PC-9 (cell line): Measurements from ENCODE around the gene SSR1. TPM values are rescaled to one million over a fixed set of nuclear protein-coding genes. Genes with fewer than 3 reads are reported as not detected.
"Not testable (repeated sequence)": the region's sequence is repeated elsewhere in the genome, so short reads cannot be mapped to it uniquely, and the experiment has no call there.

Experiments used
- Bru-seq: library from RNA; stranded (reverse); fragments of 400-500 nt; gene quantifications from one replicate; lab custom pipeline; 2021; lab: Mats Ljungman, UMichigan
- BruChase-seq, 2 experiments: library from RNA; stranded (reverse); fragments of 400-500 nt; gene quantifications; one replicate each; lab custom pipeline; 2021; lab: Mats Ljungman, UMichigan
- BruUV-seq: library from RNA; stranded (reverse); fragments of 400-500 nt; replicated peaks from 2 replicates; lab custom pipeline; 2021; lab: Mats Ljungman, UMichigan
- CTCF ChIA-PET: fragments of 300-600 bp; sonication (Branson Sonifier 250); formaldehyde crosslinking; loops from one replicate; lab custom pipeline; 2022; ENCODE audit warnings: antibody characterized with exemption; lab: Charles Lee
- POLR2A ChIA-PET: fragments of 300-600 bp; sonication (Branson Sonifier 250); formaldehyde crosslinking; loops from one replicate; lab custom pipeline; 2022; ENCODE audit warnings: antibody characterized with exemption; ENCODE audit not compliant: unreplicated experiment; lab: Charles Lee
- DNase-seq, 2 experiments: peaks; one replicate each; pipeline versions ENCODE4 v3.0.0 to v3.0.0-alpha.2; 2015 to 2022; ENCODE audit warnings: mixed read lengths in 1 of 2
- H2AFZ ChIP-seq: fragments of 200-600 bp; sonication (generic); 2 replicates; pipeline ENCODE4 v1.8.1; 2017; ENCODE audit warnings: antibody characterized with exemption
- H3F3A ChIP-seq: fragments of 200-600 bp; sonication (generic); 2 replicates; pipeline ENCODE4 v1.8.1; 2017; ENCODE audit warnings: antibody characterized with exemption, mild to moderate bottlenecking, low read depth; ENCODE audit not compliant: insufficient read depth
- H3K27ac ChIP-seq: fragments of 200-600 bp; sonication (generic); 2 replicates; pipeline ENCODE4 v1.6.1; 2016; ENCODE audit warnings: mixed run types
- H3K27me3 ChIP-seq: fragments of 200-600 bp; sonication (generic); 2 replicates; pipeline ENCODE4 v1.6.1; 2016; ENCODE audit warnings: low read depth, mixed run types; ENCODE audit not compliant: insufficient read depth
- H3K36me3 ChIP-seq: fragments of 200-600 bp; sonication (generic); 2 replicates; pipeline ENCODE4 v1.6.1; 2016; ENCODE audit warnings: low read depth, mixed run types
- H3K4me1 ChIP-seq: fragments of 200-600 bp; sonication (generic); replicated peaks from 2 replicates; pipeline ENCODE4 v1.6.1; 2016; ENCODE audit warnings: mixed run types; ENCODE audit not compliant: insufficient read depth
- H3K4me2 ChIP-seq: fragments of 200-600 bp; sonication (generic); 2 replicates; pipeline ENCODE4 v1.6.1; 2017; ENCODE audit warnings: mixed run types
- H3K4me3 ChIP-seq: fragments of 200-600 bp; sonication (generic); 2 replicates; pipeline ENCODE4 v1.6.1; 2016; ENCODE audit warnings: mixed run types
- H3K79me2 ChIP-seq: fragments of 200-600 bp; sonication (generic); 2 replicates; pipeline ENCODE4 v1.6.1; 2017; ENCODE audit warnings: low read depth, mixed run types
- H3K9me2 ChIP-seq: fragments of 200-600 bp; sonication (generic); 2 replicates; pipeline ENCODE4 v1.8.1; 2017; ENCODE audit warnings: mild to moderate bottlenecking; ENCODE audit not compliant: insufficient read depth
- H3K9me3 ChIP-seq: fragments of 200-600 bp; sonication (generic); 2 replicates; pipeline ENCODE4 v1.8.1; 2016; ENCODE audit warnings: low read depth; ENCODE audit not compliant: insufficient read depth
- H4K20me1 ChIP-seq: fragments of 200-600 bp; sonication (generic); 2 replicates; pipeline ENCODE4 v1.8.1; 2017; ENCODE audit not compliant: insufficient read depth
- EZH2 ChIP-seq: fragments of 200-600 bp; sonication (generic); IDR thresholded peaks from 2 replicates; pipeline ENCODE4 v1.8.0; 2017; ENCODE audit warnings: antibody characterized with exemption, low read depth
- intact Hi-C: fragments of 100-400 bp; cut with micrococcal nuclease; formaldehyde crosslinking; loops from one replicate; pipeline ENCODE4 v1.10.0; 2022; ENCODE audit not compliant: unreplicated experiment
- long read RNA-seq: library from polyadenylated mRNA; stranded (forward); transcript quantifications from one replicate; pipeline ENCODE4 v2.0.0, GENCODE V29; 2022
- total RNA-seq: library from RNA; stranded (reverse); gene quantifications from 2 replicates; pipeline ENCODE4 v1.2.3, GENCODE V29; 2021
- TF ChIP-seq, protein P1 (sequence below): fragments of 200-600 bp; sonication (generic); conservative IDR thresholded peaks from 2 replicates; pipeline ENCODE4 v1.6.1; 2017; ENCODE audit warnings: mixed run types, antibody characterized with exemption, mild to moderate bottlenecking, moderate library complexity

Gene SSR1
- total RNA-seq, result 104 and 118 TPM in 2 replicates
- Bru-seq, nascent RNA, result percentile 83 among the genes with signal in this experiment
- BruChase-seq, experiment 1, labeled RNA remaining after a 2-hour chase, result percentile 82 among the genes with signal in this experiment
- percentile 94 among the genes with signal in this experiment for BruChase-seq, experiment 2, labeled RNA remaining after a 6-hour chase
- long read RNA-seq, full-length matches to known transcripts, result 193 of 278 reads
- long read RNA-seq, partial matches to known transcripts, result 68 of 278 reads
- long read RNA-seq, other reads (novel, unspliced or antisense), result 17 of 278 reads

GRCh38 chr6:7312616-7313504 lies at the start of gene SSR1:
SSR1 (minus strand) TSS chr6:7313199; CDS start chr6:7313120, 79 bp downstream.
- Histone ChIP-seq H3K9me3 (no peaks in the 10 kb centered on the region), H3K4me2 (peak within 1 kb of the TSS; percentile 98), H3K27me3 (no peaks in the 10 kb centered on the region), H3K4me3 (peak within 1 kb of the TSS; percentile 94), H3K36me3 (peaks cover 2% of the 10 kb centered on the region; the same call in 1 of the 2 replicates), H3K79me2 (peaks cover 49% of the 10 kb centered on the region), H3K9me2 (no peaks in the 10 kb centered on the region), H2AFZ (peak within 1 kb of the TSS; percentile 78), H3F3A (peaks cover 10% of the 10 kb centered on the region; the same call in 1 of the 2 replicates), H3K27ac (peak within 1 kb of the TSS; percentile 97), H4K20me1 (peaks cover 11% of the 10 kb centered on the region; the same call in 1 of the 2 replicates), H3K4me1 (peaks cover 22% of the 10 kb centered on the region)
- peak; percentile 84 to 98 for DNase-seq
- ChIA-PET CTCF (no interaction called here), POLR2A (interaction anchor here (0.5 to 1.8 kb wide), 4 partner anchors 76 to 626 kb away, joined by 3 to 18 read pairs (median 7); partner anchors contain the start of genes CAGE1 and RIOK1)
- no peak for TF ChIP-seq EZH2
- TF ChIP-seq, protein P1, sequence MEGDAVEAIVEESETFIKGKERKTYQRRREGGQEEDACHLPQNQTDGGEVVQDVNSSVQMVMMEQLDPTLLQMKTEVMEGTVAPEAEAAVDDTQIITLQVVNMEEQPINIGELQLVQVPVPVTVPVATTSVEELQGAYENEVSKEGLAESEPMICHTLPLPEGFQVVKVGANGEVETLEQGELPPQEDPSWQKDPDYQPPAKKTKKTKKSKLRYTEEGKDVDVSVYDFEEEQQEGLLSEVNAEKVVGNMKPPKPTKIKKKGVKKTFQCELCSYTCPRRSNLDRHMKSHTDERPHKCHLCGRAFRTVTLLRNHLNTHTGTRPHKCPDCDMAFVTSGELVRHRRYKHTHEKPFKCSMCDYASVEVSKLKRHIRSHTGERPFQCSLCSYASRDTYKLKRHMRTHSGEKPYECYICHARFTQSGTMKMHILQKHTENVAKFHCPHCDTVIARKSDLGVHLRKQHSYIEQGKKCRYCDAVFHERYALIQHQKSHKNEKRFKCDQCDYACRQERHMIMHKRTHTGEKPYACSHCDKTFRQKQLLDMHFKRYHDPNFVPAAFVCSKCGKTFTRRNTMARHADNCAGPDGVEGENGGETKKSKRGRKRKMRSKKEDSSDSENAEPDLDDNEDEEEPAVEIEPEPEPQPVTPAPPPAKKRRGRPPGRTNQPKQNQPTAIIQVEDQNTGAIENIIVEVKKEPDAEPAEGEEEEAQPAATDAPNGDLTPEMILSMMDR, result no peak
- intact Hi-C loops, result loop anchor here (1.0 to 2.0 kb wide), 4 partner anchors 34 to 302 kb away; partner anchors contain the start of genes CAGE1 and RIOK1
- TSS peak; percentile 28 for BruUV-seq

DNA sequence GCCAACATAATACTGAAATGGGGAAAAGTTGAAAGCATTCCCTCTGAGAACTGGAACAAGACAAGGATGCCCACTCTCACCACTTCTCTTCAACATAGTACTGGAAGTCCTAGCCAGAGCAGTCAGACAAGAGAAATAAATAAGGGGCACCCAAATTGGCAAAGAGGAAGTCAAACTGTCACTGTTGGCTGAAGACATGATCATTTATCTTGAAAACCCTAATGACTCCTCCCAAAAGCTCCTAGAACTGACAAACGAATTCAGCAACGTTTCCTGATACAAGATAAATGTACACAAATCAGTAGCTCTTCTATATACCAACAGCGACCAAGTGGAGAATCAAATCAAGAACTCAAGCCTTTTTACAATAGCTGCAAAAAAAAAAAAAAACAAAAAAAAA lies 38.9 kb upstream of the SSR1 start:
- H3K4me1 ChIP-seq, result peaks cover 18% of the 10 kb centered on the region
- H3K79me2 ChIP-seq, H3K36me3 ChIP-seq, H3K9me2 ChIP-seq, H3K9me3 ChIP-seq, H3K27me3 ChIP-seq, POLR2A ChIA-PET, H4K20me1 ChIP-seq, H3K4me3 ChIP-seq, H2AFZ ChIP-seq, H3K4me2 ChIP-seq, intact Hi-C loops, H3F3A ChIP-seq, DNase-seq, H3K27ac ChIP-seq, BruUV-seq: not testable (repeated sequence)
- CTCF ChIA-PET, result interaction anchor here (0.7 kb wide), 1 partner anchor 23 kb away, joined by 15 read pairs; no protein-coding TSS in a partner anchor

GRCh38 chr6:7350591-7350990 lies 37.6 kb upstream of the SSR1 start:
- POLR2A ChIA-PET, DNase-seq, H2AFZ ChIP-seq, CTCF ChIA-PET, H3K27me3 ChIP-seq, H3K4me2 ChIP-seq, H3K79me2 ChIP-seq, H3K9me2 ChIP-seq, H3K4me3 ChIP-seq, H4K20me1 ChIP-seq, H3K9me3 ChIP-seq, BruUV-seq, H3K36me3 ChIP-seq, intact Hi-C loops, H3K27ac ChIP-seq: not testable (repeated sequence)
- peaks cover 22% of the 10 kb centered on the region for H3K4me1 ChIP-seq
- H3F3A ChIP-seq, result peaks cover 12% of the 10 kb centered on the region; the same call in 1 of the 2 replicates

DNA sequence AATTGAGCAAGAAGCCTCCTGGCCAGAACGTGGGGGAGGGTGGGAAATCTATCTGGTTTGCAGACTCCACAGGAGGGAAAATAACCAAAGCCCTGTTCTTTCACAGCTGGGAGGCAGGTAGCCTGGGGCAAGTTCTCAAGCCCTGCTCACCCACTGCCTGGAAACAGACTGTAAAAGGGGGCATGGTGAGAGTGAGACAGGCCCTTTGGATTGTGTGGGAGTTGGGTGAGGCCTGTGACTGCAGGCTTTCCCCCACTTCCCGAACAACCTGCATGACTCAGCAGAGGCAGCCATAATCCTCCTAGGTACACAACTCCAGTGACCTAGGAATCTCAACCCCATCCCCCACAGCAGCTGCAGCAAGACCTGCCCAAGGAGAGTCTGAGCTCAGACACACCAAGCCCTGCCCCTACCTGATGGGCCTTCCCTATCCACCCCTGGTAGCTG lies 34.6 kb upstream of the SSR1 start:
- POLR2A ChIA-PET, result interaction anchor here (0.7 to 1.3 kb wide), 2 partner anchors 20 to 42 kb away, joined by 3 to 7 read pairs; partner anchors contain the start of genes CAGE1 and RIOK1
- H3K9me3 ChIP-seq, H3K36me3 ChIP-seq, H3K79me2 ChIP-seq, H2AFZ ChIP-seq, BruUV-seq, CTCF ChIA-PET, H4K20me1 ChIP-seq, H3K9me2 ChIP-seq, H3K4me3 ChIP-seq, H3K27me3 ChIP-seq: not testable (repeated sequence)
- H3K27ac ChIP-seq, result peak overlapping the region; percentile 98
- DNase-seq, result peak; percentile 76 to 91
- H3K4me1 ChIP-seq, result peaks cover 26% of the 10 kb centered on the region
- intact Hi-C loops, result loop anchor here (1.0 to 2.0 kb wide), 2 partner anchors 34 to 41 kb away; partner anchors contain the start of genes CAGE1, RIOK1 and SSR1
- peaks cover 12% of the 10 kb centered on the region; the same call in 1 of the 2 replicates for H3F3A ChIP-seq
- H3K4me2 ChIP-seq, result peak overlapping the region; percentile 61

DNA sequence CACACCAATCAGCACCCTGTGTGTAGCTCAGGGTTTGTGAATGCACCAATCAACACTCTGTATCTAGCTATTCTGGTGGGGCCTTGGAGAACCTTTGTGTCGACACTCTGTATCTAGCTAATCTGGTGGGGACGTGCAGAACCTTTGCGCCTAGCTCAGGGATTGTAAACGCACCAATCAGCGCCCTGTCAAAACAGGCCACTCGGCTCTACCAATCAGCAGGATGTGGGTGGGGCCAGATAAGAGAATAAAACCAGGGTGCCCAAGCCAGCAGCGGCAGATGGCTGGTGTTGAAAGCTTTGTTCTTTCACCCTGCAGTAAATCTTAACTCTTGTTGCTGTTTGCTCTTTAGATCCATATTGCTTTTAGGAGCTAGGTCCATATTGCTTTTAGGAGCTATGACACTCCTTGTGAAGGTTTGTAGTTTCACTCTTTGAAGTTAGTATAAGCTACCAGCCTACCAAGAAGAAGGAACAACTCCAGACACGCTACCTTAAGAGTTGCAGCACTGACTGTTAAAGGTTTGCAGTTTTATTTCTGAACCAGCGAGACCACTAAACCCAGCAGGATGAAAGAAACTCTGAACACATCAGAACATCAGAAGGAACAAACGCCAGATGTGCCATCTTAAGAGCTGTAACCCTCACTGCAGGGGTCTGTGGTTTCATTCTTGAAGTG lies 31.9 kb upstream of the SSR1 start:
- H3K36me3 ChIP-seq, H2AFZ ChIP-seq, H3K4me2 ChIP-seq, H3K9me2 ChIP-seq, BruUV-seq, H3K4me3 ChIP-seq, DNase-seq, H3K27ac ChIP-seq, H3K27me3 ChIP-seq, H3K79me2 ChIP-seq, CTCF ChIA-PET, intact Hi-C loops, H4K20me1 ChIP-seq: not testable (repeated sequence)
- peaks cover 11% of the 10 kb centered on the region; the same call in 1 of the 2 replicates for H3K9me3 ChIP-seq
- H3K4me1 ChIP-seq, result peaks cover 28% of the 10 kb centered on the region
- H3F3A ChIP-seq, result peaks cover 12% of the 10 kb centered on the region; the same call in 1 of the 2 replicates
- POLR2A ChIA-PET, result interaction anchor here (0.6 kb wide), 1 partner anchor 222 kb away, joined by 4 read pairs; no protein-coding TSS in a partner anchor
